BLaER1 (cell line): ENCODE results near the gene ZNF555.

Experiments
- H3K27ac ChIP-seq: shearing (Covaris generic); formaldehyde crosslinking; 2 replicates; pipeline ENCODE4 v1.8.1; 2022
- H3K27me3 ChIP-seq: shearing (Covaris generic); formaldehyde crosslinking; 2 replicates; pipeline ENCODE4 v1.8.1; 2022
- H3K36me3 ChIP-seq: shearing (Covaris generic); formaldehyde crosslinking; 2 replicates; pipeline ENCODE4 v1.8.1; 2022
- H3K4me1 ChIP-seq: shearing (Covaris generic); formaldehyde crosslinking; 2 replicates; pipeline ENCODE4 v1.8.1; 2022
- H3K4me2 ChIP-seq: shearing (Covaris generic); formaldehyde crosslinking; 2 replicates; pipeline ENCODE4 v1.8.1; 2022
- H3K4me3 ChIP-seq: shearing (Covaris generic); formaldehyde crosslinking; 2 replicates; pipeline ENCODE4 v1.8.1; 2022
- H3K9ac ChIP-seq: shearing (Covaris generic); formaldehyde crosslinking; 2 replicates; pipeline ENCODE4 v1.8.1; 2022
- H3K9me3 ChIP-seq: shearing (Covaris generic); formaldehyde crosslinking; 2 replicates; pipeline ENCODE4 v1.8.1; 2022
- H4K20me1 ChIP-seq: shearing (Covaris generic); formaldehyde crosslinking; 2 replicates; pipeline ENCODE4 v1.8.1; 2022
- Cebpa-rat ChIP-seq: shearing (Covaris generic); IDR thresholded peaks from 2 replicates; pipeline ENCODE4 v1.8.1; 2022

The ZNF555 gene

DNA sequence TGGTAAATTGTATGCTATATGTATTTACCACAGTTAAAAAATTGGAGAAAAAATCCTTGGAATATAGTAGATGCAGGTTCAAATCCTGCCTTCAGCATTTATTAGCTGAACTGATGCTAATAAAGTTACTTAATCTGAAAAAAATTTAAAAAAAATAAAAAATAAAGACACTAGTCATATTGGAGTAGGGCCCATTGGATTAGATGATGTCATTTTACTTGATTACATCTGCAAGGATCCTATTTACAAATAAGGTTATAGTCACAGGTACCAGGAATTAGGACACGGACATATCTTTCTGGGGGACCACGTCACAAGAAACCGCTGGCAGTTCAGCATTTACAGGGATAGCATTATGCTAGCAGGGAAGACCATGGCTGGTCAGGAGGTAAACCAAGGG, 6.2 kb downstream of the ZNF555 start:
- H3K4me2 ChIP-seq: no peak overlapping the region
- H4K20me1 ChIP-seq: peaks cover 24% of the 10 kb centered on the region
- H3K9me3 ChIP-seq: peaks cover 89% of the 10 kb centered on the region
- peaks cover 85% of the 10 kb centered on the region for H3K36me3 ChIP-seq
- H3K27ac ChIP-seq: no peak overlapping the region
- H3K27me3 ChIP-seq: no peaks in the 10 kb centered on the region
- H3K4me1 ChIP-seq: peaks cover 25% of the 10 kb centered on the region
- TF ChIP-seq Cebpa-rat: no peak
- no peak overlapping the region for H3K9ac ChIP-seq
- no peak overlapping the region for H3K4me3 ChIP-seq

DNA sequence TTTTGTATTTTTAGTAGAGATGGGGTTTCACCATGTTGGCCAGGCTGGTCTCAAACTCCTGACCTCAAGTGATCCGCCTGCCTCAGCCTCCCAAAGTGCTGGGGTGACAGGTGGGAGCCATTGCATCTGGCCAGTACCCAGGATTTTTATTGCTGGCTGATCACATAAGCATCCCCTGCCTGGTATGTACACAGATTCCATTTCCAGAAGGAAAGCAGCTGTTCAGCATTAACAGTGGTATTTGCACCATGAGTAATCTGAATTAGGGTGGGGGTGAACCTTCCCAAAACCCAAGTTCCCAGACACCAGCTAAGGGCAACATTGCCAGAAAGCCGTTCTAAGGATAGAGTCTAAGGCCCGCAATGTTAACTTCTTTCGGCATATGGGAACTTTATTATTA, 7.3 kb downstream of the ZNF555 start:
- peaks cover 96% of the 10 kb centered on the region for H3K36me3 ChIP-seq

DNA sequence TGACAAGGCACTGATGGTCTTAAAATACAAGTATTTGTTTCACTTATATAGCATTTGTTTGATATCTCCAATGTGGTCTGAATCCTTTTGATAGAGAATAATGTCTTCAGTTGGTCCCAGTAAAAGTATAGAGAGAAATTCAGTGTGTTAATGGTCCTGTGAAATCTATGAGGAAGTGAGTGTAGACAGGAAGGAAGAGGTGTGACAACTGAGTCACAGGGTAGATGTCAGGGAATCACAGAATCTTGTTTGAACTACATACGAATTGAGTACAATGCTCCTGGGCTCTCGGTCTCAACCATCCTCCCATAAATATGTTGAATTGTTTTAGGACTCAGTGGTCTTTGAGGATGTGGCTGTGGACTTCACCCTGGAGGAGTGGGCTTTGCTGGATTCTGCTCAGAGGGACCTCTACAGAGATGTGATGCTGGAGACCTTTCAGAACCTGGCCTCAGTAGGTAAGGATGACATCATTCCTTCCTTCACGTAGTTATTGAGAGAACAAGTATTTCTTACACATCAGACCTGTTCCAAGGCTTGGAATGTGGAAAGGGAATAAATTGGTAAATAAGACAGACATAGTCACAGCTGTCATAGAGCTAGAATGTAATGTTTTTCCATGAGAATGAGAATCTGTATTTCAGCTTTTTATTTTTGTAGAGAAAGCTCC, 9.1 kb downstream of the ZNF555 start:
- H3K4me3 ChIP-seq: peak overlapping the region; percentile 34; the same call in 1 of the 2 replicates
- no peak overlapping the region for H3K4me2 ChIP-seq
- no peaks in the 10 kb centered on the region for H3K27me3 ChIP-seq
- peaks cover 10% of the 10 kb centered on the region; the same call in 1 of the 2 replicates for H3K4me1 ChIP-seq
- peaks cover 100% of the 10 kb centered on the region for H3K36me3 ChIP-seq
- H3K9me3 ChIP-seq: peaks cover 100% of the 10 kb centered on the region
- TF ChIP-seq Cebpa-rat: no peak
- H3K27ac ChIP-seq: no peak overlapping the region
- H3K9ac ChIP-seq: no peak overlapping the region
- peaks cover 10% of the 10 kb centered on the region; the same call in 1 of the 2 replicates for H4K20me1 ChIP-seq

More for the DNA sequence above, 7.3 kb downstream of the ZNF555 start:
- Histone ChIP-seq H3K27ac (no peak overlapping the region), H4K20me1 (peaks cover 13% of the 10 kb centered on the region; the same call in 1 of the 2 replicates), H3K4me3 (no peak overlapping the region), H3K4me2 (no peak overlapping the region), H3K9ac (no peak overlapping the region), H3K27me3 (no peaks in the 10 kb centered on the region), H3K9me3 (peaks cover 100% of the 10 kb centered on the region), H3K4me1 (peaks cover 14% of the 10 kb centered on the region; the same call in 1 of the 2 replicates)
- no peak for TF ChIP-seq Cebpa-rat

DNA sequence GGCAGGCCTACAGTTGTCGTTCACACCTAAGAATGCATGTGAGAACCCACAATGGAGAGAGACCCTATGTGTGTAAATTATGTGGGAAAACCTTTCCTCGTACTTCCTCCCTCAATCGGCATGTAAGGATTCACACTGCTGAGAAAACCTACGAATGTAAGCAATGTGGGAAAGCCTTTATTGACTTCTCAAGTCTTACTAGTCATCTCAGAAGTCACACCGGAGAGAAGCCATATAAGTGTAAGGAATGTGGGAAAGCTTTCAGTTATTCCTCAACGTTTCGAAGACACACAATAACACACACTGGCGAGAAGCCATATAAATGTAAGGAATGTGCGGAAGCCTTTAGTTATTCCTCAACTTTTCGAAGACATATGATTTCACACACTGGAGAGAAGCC, 11.3 kb downstream of the ZNF555 start:
- Histone ChIP-seq H4K20me1 (no peaks in the 10 kb centered on the region), H3K9ac (no peak overlapping the region), H3K4me1 (no peaks in the 10 kb centered on the region), H3K27ac (no peak overlapping the region), H3K36me3 (peaks cover 99% of the 10 kb centered on the region), H3K4me2 (no peak overlapping the region), H3K4me3 (peak overlapping the region; percentile 34), H3K27me3 (no peaks in the 10 kb centered on the region), H3K9me3 (peaks cover 100% of the 10 kb centered on the region)
- no peak for TF ChIP-seq Cebpa-rat

DNA sequence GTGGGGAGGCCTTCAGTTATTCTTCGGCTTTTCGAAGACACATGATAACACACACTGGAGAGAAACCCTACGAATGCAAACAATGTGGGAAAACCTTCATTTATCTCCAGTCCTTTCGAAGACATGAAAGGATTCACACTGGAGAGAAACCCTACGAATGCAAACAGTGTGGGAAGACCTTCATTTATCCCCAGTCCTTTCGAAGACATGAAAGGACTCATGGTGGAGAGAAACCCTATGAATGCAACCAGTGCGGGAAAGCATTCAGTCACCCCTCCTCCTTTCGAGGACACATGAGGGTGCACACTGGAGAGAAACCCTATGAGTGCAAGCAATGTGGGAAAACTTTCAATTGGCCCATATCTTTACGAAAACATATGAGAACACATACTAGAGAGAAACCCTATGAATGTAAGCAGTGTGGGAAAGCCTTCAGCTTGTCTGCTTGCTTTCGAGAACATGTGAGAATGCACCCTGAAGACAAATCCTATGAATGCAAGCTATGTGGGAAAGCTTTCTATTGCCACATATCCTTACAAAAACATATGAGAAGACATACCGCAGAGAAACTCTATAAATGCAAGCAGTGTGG, 11.8 kb downstream of the ZNF555 start:
- Histone ChIP-seq H3K9ac (no peak overlapping the region), H3K36me3 (peaks cover 99% of the 10 kb centered on the region), H3K9me3 (peaks cover 100% of the 10 kb centered on the region)

DNA sequence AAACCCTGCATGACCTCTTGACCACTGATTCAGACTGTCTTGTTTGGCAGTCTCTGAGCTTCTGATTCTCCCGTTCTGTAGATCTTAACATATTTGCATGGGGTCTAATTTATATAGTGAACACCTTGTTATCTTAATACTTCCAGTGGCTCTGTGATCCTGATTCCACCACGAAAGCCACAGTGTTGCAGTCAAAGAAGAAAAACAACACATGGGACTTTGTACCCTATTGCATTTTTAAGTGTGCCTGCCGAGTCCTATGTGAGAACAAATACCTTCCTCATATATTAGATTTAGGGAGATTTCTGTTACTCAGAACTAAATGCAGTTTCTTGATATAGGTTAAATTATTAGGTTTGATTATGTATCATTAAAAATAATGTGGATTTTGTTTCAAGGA, 13.6 kb downstream of the ZNF555 start:
- no peak overlapping the region for H3K27ac ChIP-seq
- H3K9ac ChIP-seq: no peak overlapping the region
- no peaks in the 10 kb centered on the region for H3K4me1 ChIP-seq
- no peak overlapping the region for H3K4me2 ChIP-seq
- peaks cover 98% of the 10 kb centered on the region for H3K36me3 ChIP-seq
- H3K4me3 ChIP-seq: 0 out of 2 replicates have a peak overlapping the region, but pooled peaks have one; percentile 1
- TF ChIP-seq Cebpa-rat: no peak
- peaks cover 100% of the 10 kb centered on the region for H3K9me3 ChIP-seq
- H3K27me3 ChIP-seq: no peaks in the 10 kb centered on the region
- no peaks in the 10 kb centered on the region for H4K20me1 ChIP-seq

More for the DNA sequence above, 11.8 kb downstream of the ZNF555 start:
- Histone ChIP-seq H3K27me3 (no peaks in the 10 kb centered on the region), H4K20me1 (no peaks in the 10 kb centered on the region), H3K27ac (no peak overlapping the region), H3K4me2 (no peak overlapping the region), H3K4me1 (no peaks in the 10 kb centered on the region), H3K4me3 (peak overlapping the region; percentile 34)
- no peak for TF ChIP-seq Cebpa-rat

DNA sequence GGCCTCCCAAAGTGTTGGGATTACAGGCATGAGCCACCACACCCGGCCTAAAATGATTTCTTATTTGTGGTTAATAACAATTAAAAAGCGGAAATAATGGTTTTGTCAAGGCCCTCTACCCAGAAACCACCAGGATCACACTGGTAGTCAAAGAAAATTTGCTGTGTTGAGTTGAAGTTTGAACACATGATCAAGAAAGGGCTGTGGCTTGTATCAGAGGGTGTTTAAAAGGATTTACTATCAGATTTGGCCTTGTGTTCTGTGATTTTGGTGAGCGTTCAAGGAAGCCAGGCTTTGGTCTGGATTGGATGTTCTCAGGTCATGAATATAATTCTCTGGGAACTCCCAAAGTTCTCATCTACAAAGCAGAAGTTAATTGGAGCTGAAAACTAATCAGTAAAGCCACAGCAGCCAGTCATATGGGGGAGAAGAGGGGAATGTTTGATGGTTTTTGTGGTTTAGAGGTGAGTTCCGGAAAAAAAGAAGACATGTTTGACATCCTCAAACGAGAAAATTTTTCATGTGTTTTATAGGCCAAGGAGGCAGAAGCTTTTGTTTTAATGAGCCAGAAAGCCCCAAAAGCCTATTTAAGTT, 15.3 kb downstream of the ZNF555 start:
- Histone ChIP-seq H4K20me1 (no peaks in the 10 kb centered on the region), H3K9ac (no peak overlapping the region), H3K36me3 (peaks cover 81% of the 10 kb centered on the region), H3K27ac (no peak overlapping the region), H3K4me2 (no peak overlapping the region), H3K4me3 (no peak overlapping the region), H3K9me3 (peaks cover 92% of the 10 kb centered on the region), H3K27me3 (no peaks in the 10 kb centered on the region), H3K4me1 (no peaks in the 10 kb centered on the region)
- no peak for TF ChIP-seq Cebpa-rat

DNA sequence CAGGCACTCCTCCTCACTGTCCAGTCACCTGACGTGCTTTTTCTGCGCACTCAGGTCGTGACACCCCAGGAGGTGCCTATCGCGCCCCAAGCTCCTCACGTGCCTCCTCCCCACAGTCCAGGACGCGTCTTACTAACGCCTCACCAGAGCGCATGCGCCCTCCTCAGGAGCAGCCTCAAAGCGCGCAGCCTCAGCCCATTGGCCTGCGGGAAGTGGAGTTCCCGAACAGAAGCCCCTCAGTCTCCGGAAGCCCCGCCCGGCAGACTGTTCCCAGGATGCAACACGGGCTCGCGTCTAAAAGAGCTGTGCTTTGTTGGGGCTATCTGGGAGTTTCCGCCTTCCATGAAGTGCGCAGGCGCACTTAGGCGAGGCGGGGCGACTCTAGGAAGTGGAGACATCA, 17.6 kb downstream of the ZNF555 start:
- TF ChIP-seq Cebpa-rat: no peak
- H3K4me2 ChIP-seq: no peak overlapping the region
- H3K4me1 ChIP-seq: no peaks in the 10 kb centered on the region
- no peaks in the 10 kb centered on the region for H4K20me1 ChIP-seq
- no peak overlapping the region for H3K27ac ChIP-seq
- H3K36me3 ChIP-seq: peaks cover 58% of the 10 kb centered on the region
- H3K9me3 ChIP-seq: peaks cover 84% of the 10 kb centered on the region
- H3K9ac ChIP-seq: no peak overlapping the region
- no peaks in the 10 kb centered on the region for H3K27me3 ChIP-seq
- H3K4me3 ChIP-seq: no peak overlapping the region

DNA sequence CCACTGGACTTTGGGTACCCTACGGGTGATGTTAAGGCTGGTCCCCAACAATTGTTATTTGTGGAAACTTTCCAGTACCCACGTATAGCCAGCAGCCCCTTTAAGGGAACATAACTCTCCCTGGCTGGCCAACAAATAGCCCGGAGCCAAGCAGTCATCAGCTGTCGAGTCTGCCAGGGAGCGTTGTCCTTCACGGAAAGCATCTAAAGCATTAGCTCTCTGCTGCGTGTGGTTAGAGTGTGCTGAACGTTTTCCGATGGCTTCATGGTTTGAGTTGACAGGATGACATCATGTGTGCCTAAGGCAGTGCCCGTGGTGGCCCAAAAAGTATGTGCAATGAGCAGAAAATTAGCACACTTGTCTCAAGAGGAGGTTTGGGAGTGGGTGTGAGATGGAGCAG, 22.5 kb downstream of the ZNF555 start:
- no peak for TF ChIP-seq Cebpa-rat
- Histone ChIP-seq H3K4me2 (no peak overlapping the region), H3K9ac (no peak overlapping the region), H3K36me3 (peaks cover 9% of the 10 kb centered on the region), H3K9me3 (peaks cover 62% of the 10 kb centered on the region), H4K20me1 (no peaks in the 10 kb centered on the region), H3K27me3 (no peaks in the 10 kb centered on the region), H3K4me1 (peaks cover 38% of the 10 kb centered on the region), H3K4me3 (no peak overlapping the region), H3K27ac (no peak overlapping the region)
